Measurements from ENCODE around the gene INPP5A.
A peak's percentile ranks its signal among the peaks of the same experiment; 100 is the strongest.

INPP5A gene

GRCh38 chr10:132613566-132614348, 76.2 kb downstream of the INPP5A start:
- Histone ChIP-seq H2AFZ (ENCODE audit: low read length) (no peak overlapping the region), H3K18ac (ENCODE audit: low read length) (no peak overlapping the region), H3K27ac (replicated peaks; ENCODE audit: low read length) (no peak overlapping the region), H4K91ac (ENCODE audit: low read depth, low read length, poor library complexity) (no peak overlapping the region), H4K8ac (ENCODE audit: low read depth, low read length) (no peak overlapping the region), H3K23ac (ENCODE audit: low read depth, low read length, poor library complexity) (no peak overlapping the region), H3K4me1 (ENCODE audit: control insufficient read depth in 2 of 2, insufficient read depth in 1 of 2, low read depth in 1 of 2, low read length in 2 of 2) (peaks cover 0 to 9% of the 10 kb centered on the region in 2 donors), H3K4me2 (ENCODE audit: insufficient read depth, low read length, poor library complexity, severe bottlenecking) (no peak overlapping the region), H2AK5ac (ENCODE audit: low read depth, low read length) (no peak overlapping the region), H3K36me3 (replicated peaks in 1 of 2; ENCODE audit: control insufficient read depth in 2 of 2, insufficient read depth in 2 of 2, low read length in 2 of 2) (peaks cover 0 to 4% of the 10 kb centered on the region in 2 donors), H3K4me3 (ENCODE audit: low read length in 2 of 2) (no peak overlapping the region), H2BK5ac (ENCODE audit: low read length) (no peak overlapping the region), H3K14ac (ENCODE audit: low read length) (no peak overlapping the region), H3K9me3 (replicated peaks in 1 of 2; ENCODE audit: control insufficient read depth in 2 of 2, insufficient read depth in 1 of 2, low read depth in 1 of 2, low read length in 2 of 2) (peaks cover 0 to 6% of the 10 kb centered on the region in 2 donors), H3K27me3 (ENCODE audit: control insufficient read depth in 3 of 3, insufficient read depth in 3 of 3, low read depth in 1 of 3, low read length in 3 of 3) (no peaks in the 10 kb centered on the region), H3K9ac (ENCODE audit: low read depth, low read length, poor library complexity) (no peak overlapping the region), H2BK15ac (ENCODE audit: low read length) (no peak overlapping the region), H2BK120ac (ENCODE audit: low read depth, low read length) (no peak overlapping the region), H2BK12ac (ENCODE audit: low read length) (no peak overlapping the region), H3K79me1 (ENCODE audit: low read depth, low read length) (peaks cover 4% of the 10 kb centered on the region), H3K4ac (ENCODE audit: low read length) (no peak overlapping the region)
- WGBS, 2 donors (ENCODE audit: extremely low coverage in 2 of 2, insufficient read length in 2 of 2, insufficient replicate concordance in 1 of 2) = no CpG with 5 or more reads among the region's 22 CpGs
- DNase-seq (ENCODE audit: low spot score) = no peak

GRCh38 chr10:132614431-132615340, 77.1 kb downstream of the INPP5A start:
- peaks cover 0 to 9% of the 10 kb centered on the region in 2 donors for H3K4me1 ChIP-seq (ENCODE audit: control insufficient read depth in 2 of 2, insufficient read depth in 1 of 2, low read depth in 1 of 2, low read length in 2 of 2)
- H3K4ac ChIP-seq (ENCODE audit: low read length) = no peak overlapping the region
- DNase-seq (ENCODE audit: low spot score) = no peak
- peaks cover 4% of the 10 kb centered on the region for H3K79me1 ChIP-seq (ENCODE audit: low read depth, low read length)
- no peak overlapping the region for H4K91ac ChIP-seq (ENCODE audit: low read depth, low read length, poor library complexity)
- no peak overlapping the region for H3K9ac ChIP-seq (ENCODE audit: low read depth, low read length, poor library complexity)
- WGBS, 2 donors (ENCODE audit: extremely low coverage in 2 of 2, insufficient read length in 2 of 2, insufficient replicate concordance in 1 of 2) = no CpG with 5 or more reads among the region's 32 CpGs
- no peak overlapping the region for H3K14ac ChIP-seq (ENCODE audit: low read length)
- H2BK15ac ChIP-seq (ENCODE audit: low read length) = no peak overlapping the region
- no peak overlapping the region for H4K8ac ChIP-seq (ENCODE audit: low read depth, low read length)
- no peak overlapping the region for H2BK120ac ChIP-seq (ENCODE audit: low read depth, low read length)
- H3K36me3 ChIP-seq (replicated peaks in 1 of 2; ENCODE audit: control insufficient read depth in 2 of 2, insufficient read depth in 2 of 2, low read length in 2 of 2) = peaks cover 0 to 4% of the 10 kb centered on the region in 2 donors
- no peak overlapping the region for H2AFZ ChIP-seq (ENCODE audit: low read length)
- H3K4me3 ChIP-seq (ENCODE audit: low read length in 2 of 2) = no peak overlapping the region
- H3K18ac ChIP-seq (ENCODE audit: low read length) = no peak overlapping the region
- no peak overlapping the region for H3K23ac ChIP-seq (ENCODE audit: low read depth, low read length, poor library complexity)
- no peaks in the 10 kb centered on the region for H3K27me3 ChIP-seq (ENCODE audit: control insufficient read depth in 3 of 3, insufficient read depth in 3 of 3, low read depth in 1 of 3, low read length in 3 of 3)
- peaks cover 2 to 6% of the 10 kb centered on the region in 2 donors for H3K9me3 ChIP-seq (replicated peaks in 1 of 2; ENCODE audit: control insufficient read depth in 2 of 2, insufficient read depth in 1 of 2, low read depth in 1 of 2, low read length in 2 of 2)
- H2BK12ac ChIP-seq (ENCODE audit: low read length) = no peak overlapping the region
- H2AK5ac ChIP-seq (ENCODE audit: low read depth, low read length) = no peak overlapping the region
- no peak overlapping the region for H3K4me2 ChIP-seq (ENCODE audit: insufficient read depth, low read length, poor library complexity, severe bottlenecking)
- no peak overlapping the region for H2BK5ac ChIP-seq (ENCODE audit: low read length)
- H3K27ac ChIP-seq (replicated peaks; ENCODE audit: low read length) = no peak overlapping the region

GRCh38 chr10:132615341-132616169, 78.0 kb downstream of the INPP5A start:
- no peak overlapping the region for H2BK120ac ChIP-seq (ENCODE audit: low read depth, low read length)
- H3K4me2 ChIP-seq (ENCODE audit: insufficient read depth, low read length, poor library complexity, severe bottlenecking) = no peak overlapping the region
- peaks cover 4% of the 10 kb centered on the region for H3K79me1 ChIP-seq (ENCODE audit: low read depth, low read length)
- no peak overlapping the region for H3K4ac ChIP-seq (ENCODE audit: low read length)
- no peak for DNase-seq (ENCODE audit: low spot score)
- H3K27ac ChIP-seq (replicated peaks; ENCODE audit: low read length) = no peak overlapping the region
- no peak overlapping the region for H2AFZ ChIP-seq (ENCODE audit: low read length)
- WGBS, 2 donors (ENCODE audit: extremely low coverage in 2 of 2, insufficient read length in 2 of 2, insufficient replicate concordance in 1 of 2) = no CpG with 5 or more reads among the region's 22 CpGs
- H3K4me3 ChIP-seq (ENCODE audit: low read length in 2 of 2) = no peak overlapping the region
- peak overlapping the region; percentile 85 for H3K14ac ChIP-seq (ENCODE audit: low read length)
- H3K4me1 ChIP-seq (ENCODE audit: control insufficient read depth in 2 of 2, insufficient read depth in 1 of 2, low read depth in 1 of 2, low read length in 2 of 2) = peaks cover 0 to 9% of the 10 kb centered on the region in 2 donors
- peak overlapping the region; percentile 66 for H3K9ac ChIP-seq (ENCODE audit: low read depth, low read length, poor library complexity)
- no peak overlapping the region for H2BK5ac ChIP-seq (ENCODE audit: low read length)
- H2AK5ac ChIP-seq (ENCODE audit: low read depth, low read length) = no peak overlapping the region
- H3K23ac ChIP-seq (ENCODE audit: low read depth, low read length, poor library complexity) = no peak overlapping the region
- no peaks in the 10 kb centered on the region for H3K27me3 ChIP-seq (ENCODE audit: control insufficient read depth in 3 of 3, insufficient read depth in 3 of 3, low read depth in 1 of 3, low read length in 3 of 3)
- H4K91ac ChIP-seq (ENCODE audit: low read depth, low read length, poor library complexity) = peak overlapping the region; percentile 4
- H3K9me3 ChIP-seq (replicated peaks in 1 of 2; ENCODE audit: control insufficient read depth in 2 of 2, insufficient read depth in 1 of 2, low read depth in 1 of 2, low read length in 2 of 2) = peaks cover 6 to 9% of the 10 kb centered on the region in 2 donors
- no peak overlapping the region for H4K8ac ChIP-seq (ENCODE audit: low read depth, low read length)
- H2BK15ac ChIP-seq (ENCODE audit: low read length) = no peak overlapping the region
- H2BK12ac ChIP-seq (ENCODE audit: low read length) = peak overlapping the region; percentile 24
- peak overlapping the region; percentile 72 for H3K18ac ChIP-seq (ENCODE audit: low read length)
- peaks cover 0 to 4% of the 10 kb centered on the region in 2 donors for H3K36me3 ChIP-seq (replicated peaks in 1 of 2; ENCODE audit: control insufficient read depth in 2 of 2, insufficient read depth in 2 of 2, low read length in 2 of 2)

Measured in neuronal stem cell (in vitro differentiated cells).